ENCODE data around the gene GUSB. TPM values are rescaled to one million over a fixed set of nuclear protein-coding genes. Genes with fewer than 3 reads are reported as not detected.

Gene GUSB
- total and polyA plus RNA-seq, 4 donors = 45.2 to 94.7 (median 53.0) TPM

- Histone ChIP-seq H3K9ac (ENCODE audit: low read depth in 1 of 2, low read length in 2 of 2) (no peak overlapping the region), H3K4me1 (ENCODE audit: control insufficient read depth in 4 of 4, insufficient read depth in 4 of 4, low read length in 3 of 4) (peaks cover 0 to 30% (median 22%) of the 10 kb centered on the region in 4 donors), H3K4me3 (ENCODE audit: low read depth in 1 of 3, low read length in 3 of 3) (no peak overlapping the region), H3K27me3 (ENCODE audit: control insufficient read depth in 4 of 4, insufficient read depth in 4 of 4, low read length in 3 of 4) (no peaks in the 10 kb centered on the region), H3K27ac (ENCODE audit: low read depth in 1 of 2, low read length in 2 of 2) (peak overlapping the region; percentile 63 to 73), H3K36me3 (ENCODE audit: control insufficient read depth in 4 of 4, insufficient read depth in 3 of 4, low read depth in 1 of 4, low read length in 3 of 4) (peaks cover 4 to 43% (median 31%) of the 10 kb centered on the region in 4 donors), H3K9me3 (ENCODE audit: control insufficient read depth in 4 of 4, low read length in 3 of 4) (no peaks in the 10 kb centered on the region)
- DNase-seq (ENCODE audit: low spot score) = no peak
- WGBS = 30% methylated on average over 6 of the region's 6 CpGs
- TF ChIP-seq HNF4A (conservative IDR thresholded peaks at IDR 0.05) (peak; percentile 85 to 88), CTCF (IDR thresholded peaks at IDR 0.05; ENCODE audit: low read depth, low read length, missing input control) (peak; percentile 2), JUND (IDR thresholded peaks at IDR 0.05) (peak in 1 of 2 donors; percentile 57), FOXA1 (IDR thresholded peaks at IDR 0.05) (no peak), SP1 (IDR thresholded peaks at IDR 0.05) (peak; percentile 41), EGR1 (IDR thresholded peaks at IDR 0.05; ENCODE audit: low read depth in 2 of 2) (no peak), RXRA (IDR thresholded peaks at IDR 0.05) (peak; percentile 32 to 41), NR2F2 (IDR thresholded peaks at IDR 0.05) (no peak), FOXA2 (IDR thresholded peaks at IDR 0.05) (no peak), ATF3 (IDR thresholded peaks at IDR 0.05) (no peak), RAD21 (IDR thresholded peaks at IDR 0.05) (peak in 1 of 2 donors; percentile 45), REST (IDR thresholded peaks at IDR 0.05) (no peak), HNF4G (IDR thresholded peaks at IDR 0.05) (peak; percentile 68), TAF1 (conservative IDR thresholded peaks at IDR 0.05) (no peak), ZBTB33 (IDR thresholded peaks at IDR 0.05) (no peak), YY1 (IDR thresholded peaks at IDR 0.05) (peak; percentile 35)
Observed at GRCh38 chr7:65962033-65962432, 20.0 kb downstream of the GUSB start.

Data from liver (tissue), 9 donors.